HG03039 (cell line): ENCODE data around the gene NAALADL2.
"Not testable (repeated sequence)": the region's sequence is repeated elsewhere in the genome, so short reads cannot be mapped to it uniquely, and the experiment has no call there.

ENCODE experiments used
- ATAC-seq: cut with Tn5 transposase; IDR thresholded peaks from one replicate; pipeline ENCODE4 v1.9.1; 2021; ENCODE audit warnings: mild to moderate bottlenecking, moderate library complexity; ENCODE audit not compliant: unreplicated experiment

The NAALADL2 gene

DNA sequence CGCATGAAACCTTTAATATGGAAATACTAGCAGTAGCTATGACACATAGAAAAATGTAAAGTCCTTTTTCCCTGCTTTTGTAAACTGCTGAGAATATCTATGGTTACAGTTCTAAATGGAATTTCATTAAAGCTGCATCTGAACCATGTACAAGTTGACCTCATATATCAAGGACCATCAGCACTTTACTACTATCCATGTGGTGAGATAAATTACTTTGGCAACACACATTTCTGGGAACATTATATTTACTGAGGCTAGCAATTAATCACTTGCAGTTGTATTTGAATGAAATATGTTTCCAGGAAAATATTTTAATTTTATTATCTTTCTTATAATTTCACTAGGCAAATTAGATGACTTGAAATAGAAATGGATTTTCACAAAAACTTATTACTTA, 545.5 kb downstream of the NAALADL2 start:
- ATAC-seq: no peak

- no peak for ATAC-seq
Measured at GRCh38 chr3:175410251-175410650, 551.1 kb downstream of the NAALADL2 start.

GRCh38 chr3:175411405-175411804, 552.3 kb downstream of the NAALADL2 start:
- ATAC-seq: no peak

DNA sequence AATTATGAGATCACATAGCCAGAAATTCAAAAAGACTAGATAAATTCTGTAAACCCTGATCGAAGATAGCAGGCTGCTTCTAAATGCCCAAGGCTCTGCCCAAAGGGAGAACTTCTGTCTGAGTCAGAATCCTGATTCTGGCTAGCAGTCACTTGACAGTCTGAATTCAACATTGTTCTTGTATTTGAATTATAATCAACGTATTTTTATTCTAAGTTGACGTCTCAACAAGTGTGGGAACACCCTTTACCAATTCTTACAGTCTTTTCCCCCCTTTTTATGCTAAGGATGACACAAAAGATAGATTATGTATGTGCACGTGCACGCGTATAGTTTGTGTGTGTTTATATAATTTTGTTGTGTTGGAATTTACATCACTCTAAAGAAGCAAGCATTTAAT, 552.8 kb downstream of the NAALADL2 start:
- ATAC-seq: no peak

DNA sequence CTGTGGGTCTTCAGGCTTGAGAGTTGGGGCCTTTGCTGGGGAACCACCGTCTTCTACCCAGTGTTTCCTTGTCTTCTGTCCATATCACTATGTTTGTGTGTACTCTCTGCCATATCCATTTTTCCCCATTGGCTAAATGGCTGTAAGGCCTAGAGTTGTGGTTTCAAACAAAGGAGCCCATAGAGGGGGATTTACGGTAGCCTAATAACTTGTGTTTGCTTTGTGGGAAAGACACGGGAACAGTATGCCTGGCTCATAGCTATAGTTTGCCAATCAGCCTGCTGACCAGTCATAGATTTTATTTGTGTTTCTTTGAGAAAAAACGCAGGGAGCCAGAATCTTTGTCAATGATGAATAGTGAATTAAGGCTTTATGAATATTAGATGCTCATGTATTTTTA, 554.8 kb downstream of the NAALADL2 start:
- ATAC-seq: no peak

DNA sequence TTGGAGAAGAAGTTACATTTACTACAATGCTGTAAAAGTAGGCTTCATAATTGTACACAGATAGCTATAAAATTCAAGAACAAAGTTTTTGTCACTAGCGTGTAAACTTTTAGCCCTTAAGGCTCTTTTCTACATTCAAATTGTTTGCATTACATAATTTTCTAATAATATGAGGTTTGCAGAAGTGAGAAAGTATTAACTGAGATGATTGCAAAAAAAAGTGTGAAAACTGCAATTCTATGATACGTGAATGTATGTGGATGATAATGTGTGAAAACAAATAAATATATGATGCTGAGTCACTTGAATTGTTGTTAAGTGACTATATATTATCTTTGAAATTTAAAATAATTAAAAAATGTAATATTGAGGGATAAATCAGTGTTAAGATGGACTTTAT, 557.5 kb downstream of the NAALADL2 start:
- ATAC-seq: no peak

GRCh38 chr3:175417426-175417825, 558.3 kb downstream of the NAALADL2 start:
- no peak for ATAC-seq

- ATAC-seq: no peak
Measured at GRCh38 chr3:175421902-175422301, 562.8 kb downstream of the NAALADL2 start.

- no peak for ATAC-seq
Measured at GRCh38 chr3:175422744-175423143, 563.6 kb downstream of the NAALADL2 start.

GRCh38 chr3:175423848-175424247, 564.7 kb downstream of the NAALADL2 start:
- ATAC-seq: not testable (repeated sequence)

DNA sequence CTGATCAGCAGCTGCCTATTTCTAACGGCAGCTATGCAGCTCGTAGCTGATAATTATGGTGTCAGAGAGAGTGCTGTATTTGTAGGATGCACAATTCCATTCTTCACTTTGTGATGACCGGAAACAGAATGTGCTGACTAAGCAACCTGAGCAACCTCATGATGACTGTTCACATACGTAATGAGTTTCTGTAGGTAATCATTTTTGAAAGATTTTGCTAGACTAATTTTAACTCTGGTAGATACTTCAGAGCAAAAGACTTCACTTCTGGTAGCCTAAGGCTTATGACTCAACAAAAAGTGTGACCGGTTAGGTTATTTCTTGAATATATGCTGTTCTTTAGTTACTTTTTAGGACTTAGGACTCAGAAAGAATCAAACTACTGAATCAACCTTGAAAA, 567.7 kb downstream of the NAALADL2 start:
- ATAC-seq: no peak

DNA sequence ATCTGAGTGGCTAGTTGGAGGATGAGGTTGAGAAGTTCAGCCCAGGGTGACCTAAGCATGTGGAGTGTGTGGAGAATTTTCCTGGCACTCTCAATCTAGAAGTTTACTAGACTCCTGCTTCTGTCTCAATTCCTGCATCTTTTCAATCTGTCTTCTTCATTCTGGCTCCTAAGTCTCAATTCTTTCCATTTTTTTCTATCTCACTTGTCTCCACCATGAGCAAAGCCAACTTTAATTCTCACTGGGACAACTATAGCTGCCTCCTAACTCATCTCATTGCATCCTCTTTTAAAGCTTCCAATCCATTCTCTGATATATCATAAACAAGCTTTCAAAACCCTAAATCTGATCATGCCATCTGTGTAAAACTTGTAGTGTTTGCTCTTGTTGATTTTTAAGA, 569.3 kb downstream of the NAALADL2 start:
- ATAC-seq: no peak

DNA sequence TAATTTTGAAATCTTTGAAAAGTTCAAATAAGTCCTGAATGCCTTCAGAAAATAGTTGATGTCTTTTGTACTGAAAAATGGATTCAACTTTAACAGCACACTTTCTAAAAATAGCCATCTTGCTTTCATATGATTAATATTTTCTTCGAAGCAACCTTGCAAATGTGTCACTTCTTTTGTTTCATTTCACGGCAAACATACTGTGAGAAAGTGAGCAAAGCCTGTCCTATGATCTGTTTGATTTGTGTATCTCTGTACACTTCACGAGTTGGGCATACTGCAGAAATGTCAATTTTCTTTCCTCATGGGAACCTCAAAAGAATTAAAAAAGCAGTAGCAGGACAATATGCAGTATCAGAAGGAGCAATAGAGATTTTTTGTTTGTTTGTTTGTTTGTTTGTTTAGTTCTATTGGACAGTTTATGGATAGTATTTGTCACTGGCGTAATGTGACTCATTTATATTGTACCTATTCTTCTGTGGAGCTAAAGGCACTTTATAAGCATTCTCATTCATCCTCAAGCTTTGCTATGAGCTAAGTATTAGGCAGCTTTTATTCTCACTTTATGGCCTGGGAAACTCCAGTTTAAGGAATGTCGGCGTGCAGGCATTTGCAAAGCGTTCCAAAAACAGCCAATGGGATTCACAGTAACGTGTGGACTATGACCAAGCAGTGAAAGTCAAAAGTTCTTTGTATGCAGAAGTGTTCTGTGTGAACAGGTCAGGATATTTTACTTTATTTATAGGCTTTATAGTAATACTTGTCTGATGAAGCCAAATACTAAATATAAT, 572.0 kb downstream of the NAALADL2 start:
- no peak for ATAC-seq

- ATAC-seq: no peak
Measured at GRCh38 chr3:175432376-175433025, 573.4 kb downstream of the NAALADL2 start.

DNA sequence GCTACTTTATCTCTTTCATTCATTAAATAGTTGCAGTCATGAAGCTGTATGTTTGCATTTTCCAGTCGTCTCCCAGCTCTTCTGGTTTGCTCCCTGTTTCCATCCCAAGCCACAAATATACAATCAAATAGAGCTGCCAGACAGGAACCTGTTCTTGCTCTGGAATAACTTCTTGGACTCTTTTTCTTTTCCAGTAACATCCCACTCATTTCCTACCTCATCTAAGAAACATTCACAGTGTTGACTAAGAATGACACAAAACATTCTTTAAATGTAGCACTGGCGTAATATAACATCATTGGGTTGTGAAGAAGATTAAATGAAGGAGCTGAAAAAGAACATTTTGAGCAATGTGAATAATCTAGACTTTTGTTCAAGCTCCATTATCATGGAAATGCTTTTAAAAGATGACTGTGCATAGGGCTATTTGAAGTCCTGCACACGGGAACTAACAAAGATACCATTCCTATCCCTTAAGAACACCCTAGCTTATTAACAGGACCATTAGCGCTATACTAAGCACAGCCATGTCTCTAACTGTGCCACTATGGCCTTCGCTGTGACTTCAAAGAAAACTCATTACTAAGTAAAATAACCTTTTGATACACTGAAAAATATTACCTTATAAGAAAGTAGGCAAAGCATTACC, 574.0 kb downstream of the NAALADL2 start:
- ATAC-seq: no peak

DNA sequence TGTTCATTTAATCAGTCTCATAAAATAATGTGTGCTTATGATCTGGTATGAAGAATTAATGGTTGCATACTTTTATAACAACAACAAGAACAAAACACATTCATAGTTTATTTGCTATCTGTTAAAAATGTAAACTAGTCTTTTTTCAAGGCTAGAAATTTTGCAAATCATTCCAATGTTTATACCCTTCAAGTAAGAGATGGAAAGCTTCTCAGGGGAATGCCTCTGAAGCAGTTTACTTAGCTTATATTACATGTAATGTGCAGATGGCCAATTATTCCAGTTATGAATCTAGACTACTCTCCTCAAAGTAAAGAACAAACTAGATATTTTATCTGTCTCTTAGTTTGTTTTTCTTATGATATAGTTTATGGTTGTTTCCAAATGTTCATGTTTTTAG, 575.4 kb downstream of the NAALADL2 start:
- no peak for ATAC-seq

DNA sequence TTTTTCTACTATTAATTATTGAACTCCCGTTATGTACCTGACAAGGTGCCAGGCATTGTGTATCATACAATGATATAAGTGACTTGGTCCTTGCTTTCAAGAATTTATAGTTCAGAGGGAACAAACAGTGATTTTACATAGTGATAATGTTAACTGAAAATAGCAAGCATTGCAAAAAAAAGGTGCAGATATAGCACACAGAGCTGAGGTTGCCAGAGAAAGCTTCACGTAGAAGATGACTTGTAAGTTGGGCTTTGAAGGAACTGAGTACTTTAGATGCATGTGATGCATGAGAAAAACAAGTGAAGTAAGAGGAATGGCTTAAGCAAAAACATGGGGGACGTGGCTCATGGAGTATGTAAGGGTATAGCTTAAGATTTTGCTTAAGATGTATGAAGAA, 584.5 kb downstream of the NAALADL2 start:
- ATAC-seq: no peak

DNA sequence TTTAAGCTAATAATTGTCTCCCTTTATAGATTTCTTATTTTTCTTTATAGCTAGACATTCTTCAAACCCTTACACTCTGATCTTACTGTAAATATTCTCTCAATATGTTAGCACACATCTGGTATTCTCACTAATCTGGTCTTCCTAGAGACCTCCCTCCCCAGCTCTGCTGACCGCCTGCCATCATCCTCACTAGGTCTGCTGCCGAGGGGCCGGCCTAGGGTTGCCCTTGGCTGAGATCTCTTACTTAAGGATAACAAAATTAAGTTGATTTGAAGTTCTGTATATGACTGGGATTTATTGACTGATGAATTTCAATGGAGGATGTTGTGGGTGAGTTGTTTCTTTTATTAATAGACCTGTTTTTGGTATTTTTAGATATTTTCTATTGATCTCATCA, 586.6 kb downstream of the NAALADL2 start:
- no peak for ATAC-seq

DNA sequence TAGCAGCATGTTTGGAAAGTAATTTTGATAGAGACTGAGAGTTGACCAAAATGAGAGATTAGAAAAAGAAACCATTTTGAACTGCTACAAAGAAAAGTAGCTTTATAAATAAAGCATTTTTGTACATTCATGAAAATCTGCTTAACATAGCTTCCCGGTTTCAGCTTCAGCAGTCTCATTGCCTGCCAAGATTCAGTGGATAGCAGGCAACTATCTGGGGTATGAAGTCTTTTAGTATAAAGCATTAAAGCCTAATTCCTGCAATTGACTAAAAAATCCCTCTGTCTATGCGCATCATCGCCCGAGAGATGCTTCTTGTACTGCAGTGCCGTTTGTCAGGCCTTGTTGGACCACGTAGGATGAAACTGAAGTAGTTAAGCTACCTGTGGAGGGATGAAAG, 588.4 kb downstream of the NAALADL2 start:
- no peak for ATAC-seq

- ATAC-seq: no peak
Measured at GRCh38 chr3:175453361-175453760, 594.2 kb downstream of the NAALADL2 start.

GRCh38 chr3:175456466-175456865, 597.3 kb downstream of the NAALADL2 start:
- ATAC-seq: no peak

DNA sequence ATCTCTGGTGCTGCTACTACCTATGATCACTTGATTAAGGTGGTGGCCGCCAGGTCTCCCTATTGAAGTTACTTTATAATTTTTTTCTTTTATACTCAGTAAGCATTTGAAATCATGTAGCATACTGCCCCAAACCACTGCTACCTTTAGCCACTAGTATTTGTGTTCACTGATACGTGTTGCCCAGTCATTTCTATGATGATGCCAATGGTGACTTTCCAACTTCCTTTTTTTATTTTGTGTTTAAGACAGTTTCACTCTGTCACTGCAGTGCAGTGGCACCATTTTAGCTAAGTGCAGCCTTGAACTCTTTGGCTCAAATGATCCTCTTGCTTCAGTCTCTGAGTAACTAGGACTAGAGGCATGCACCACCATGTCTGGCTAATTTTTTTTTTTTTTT, 598.2 kb downstream of the NAALADL2 start:
- ATAC-seq: no peak
